ENCODE results near the gene BCAS1.
"Not testable (repeated sequence)": the region's sequence is repeated elsewhere in the genome, so short reads cannot be mapped to it uniquely, and the experiment has no call there.

Gene BCAS1

DNA sequence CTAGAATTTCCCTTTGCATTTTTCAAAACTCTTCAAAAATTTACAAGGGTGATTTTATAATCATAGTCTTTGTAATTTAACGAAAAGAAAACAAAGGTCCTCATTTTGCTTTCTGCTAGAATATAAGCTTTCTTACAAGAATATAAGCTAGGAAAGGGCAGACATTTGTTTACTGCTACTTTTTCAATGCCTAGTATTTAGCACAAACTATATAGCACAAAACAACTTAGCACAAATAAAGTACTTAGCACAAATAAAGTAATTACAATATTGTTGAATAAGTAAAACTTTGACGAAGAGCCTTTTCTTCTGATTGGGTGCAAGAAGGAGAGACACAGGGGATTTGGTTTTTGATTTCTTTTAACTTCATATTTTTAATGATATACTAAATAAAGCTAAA, 87.8 kb downstream of the BCAS1 start:
- DNase-seq: no peak

DNA sequence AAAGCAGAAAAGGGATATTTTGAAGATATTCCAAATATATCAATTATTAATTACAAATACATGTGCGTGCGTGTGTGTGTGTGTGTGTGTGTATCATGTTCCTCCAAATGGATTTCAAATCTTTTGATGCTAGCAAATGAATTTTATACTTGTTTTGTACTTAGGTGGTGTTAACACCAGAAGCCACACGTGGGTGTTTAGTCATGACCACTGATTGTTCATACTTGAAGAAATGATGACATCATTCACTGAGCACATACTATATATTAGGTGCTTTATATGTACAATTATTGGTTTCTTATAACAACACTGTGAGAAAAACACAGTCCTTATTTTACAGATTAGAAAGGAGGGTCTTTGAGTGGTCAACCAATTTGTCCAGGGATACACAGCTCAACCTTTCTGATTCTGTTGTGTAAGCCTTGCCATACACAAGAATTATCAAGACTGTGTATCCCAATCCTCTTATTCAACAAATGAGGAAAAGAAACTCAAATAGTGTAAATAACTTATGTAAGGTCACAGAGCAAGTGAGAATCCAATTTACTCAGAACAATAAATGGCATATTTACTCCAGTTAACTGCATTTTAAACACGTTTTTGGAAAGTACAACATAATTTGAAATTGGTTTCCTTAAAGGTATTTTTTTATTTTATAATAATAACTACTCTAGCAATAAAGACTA, 88.5 kb downstream of the BCAS1 start:
- no peak for DNase-seq

DNA sequence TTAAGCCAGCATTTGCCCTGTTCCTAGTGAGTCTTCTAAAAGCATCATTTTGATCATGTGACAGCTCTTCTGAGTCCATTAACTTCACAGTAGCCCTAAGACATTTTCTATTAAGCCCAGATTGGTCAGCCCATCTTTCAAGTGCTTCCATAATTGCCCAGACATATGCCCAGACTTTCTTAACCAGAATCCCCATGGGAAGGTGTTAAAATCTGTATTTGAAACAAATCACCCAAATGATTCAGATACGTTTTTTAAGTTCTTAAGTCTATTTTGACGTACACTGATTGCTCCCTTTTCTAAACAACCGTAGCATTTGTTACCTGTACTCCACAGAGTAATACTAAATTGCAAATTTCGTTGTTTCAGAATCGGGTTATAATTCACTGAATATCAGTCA, 89.3 kb downstream of the BCAS1 start:
- DNase-seq: no peak

DNA sequence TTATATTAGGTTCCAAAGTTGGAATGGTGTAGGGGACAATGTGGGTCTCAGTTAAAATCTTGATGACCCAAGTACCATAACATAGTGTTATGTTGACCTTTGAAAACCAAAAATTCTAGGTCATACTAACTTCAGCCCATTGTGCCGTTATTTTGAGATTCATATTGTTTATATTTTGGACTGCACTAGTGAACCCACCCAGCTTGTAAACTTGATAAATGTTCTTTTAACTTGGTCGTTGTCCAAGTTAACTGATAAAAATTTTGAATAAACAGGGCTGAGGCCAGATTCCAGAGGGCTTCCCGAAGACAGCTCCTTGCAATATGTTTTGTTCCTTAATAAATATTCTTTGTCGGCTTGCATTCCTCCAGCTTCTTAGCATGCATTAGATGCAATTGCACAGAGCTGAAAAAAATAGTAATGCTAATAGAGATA, 90.3 kb downstream of the BCAS1 start:
- no peak for DNase-seq

DNA sequence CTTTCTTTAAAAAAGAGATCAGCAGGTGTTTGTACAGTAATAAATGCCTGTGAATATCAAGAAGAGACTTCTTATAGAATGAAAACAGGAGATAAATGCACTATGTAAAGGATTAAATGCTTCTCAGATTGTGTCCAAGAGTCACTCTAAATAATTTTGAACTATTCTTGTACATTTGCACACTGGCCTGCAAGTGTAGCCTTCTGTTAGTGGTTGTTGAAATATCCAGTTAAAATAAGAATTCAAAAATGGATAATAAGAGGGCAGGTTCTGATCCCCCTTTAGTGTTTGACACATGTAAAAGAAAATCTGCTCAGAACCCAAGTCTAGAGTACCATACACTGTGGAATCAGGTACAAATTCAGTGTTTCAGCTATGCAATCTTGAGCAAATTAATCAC, 91.9 kb downstream of the BCAS1 start:
- DNase-seq: no peak

DNA sequence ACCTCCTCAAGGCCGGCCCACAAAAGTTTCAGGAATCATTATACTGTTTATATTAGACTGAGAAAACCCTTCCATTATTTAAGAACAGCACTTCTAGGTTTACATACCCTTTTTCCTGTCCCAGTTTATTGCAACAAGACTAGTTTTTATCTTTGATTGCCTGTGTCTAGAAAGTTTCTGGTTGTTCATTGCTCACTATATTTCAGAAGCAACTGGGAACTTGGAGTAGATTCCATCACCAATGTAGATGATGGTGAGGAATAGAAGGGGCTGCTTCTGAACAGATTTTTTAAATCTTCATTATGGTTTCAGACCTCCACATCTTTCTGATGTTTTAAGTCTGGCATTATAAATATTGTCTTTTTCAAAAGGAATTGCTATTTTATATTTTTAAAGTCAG, 93.0 kb downstream of the BCAS1 start:
- DNase-seq: no peak

DNA sequence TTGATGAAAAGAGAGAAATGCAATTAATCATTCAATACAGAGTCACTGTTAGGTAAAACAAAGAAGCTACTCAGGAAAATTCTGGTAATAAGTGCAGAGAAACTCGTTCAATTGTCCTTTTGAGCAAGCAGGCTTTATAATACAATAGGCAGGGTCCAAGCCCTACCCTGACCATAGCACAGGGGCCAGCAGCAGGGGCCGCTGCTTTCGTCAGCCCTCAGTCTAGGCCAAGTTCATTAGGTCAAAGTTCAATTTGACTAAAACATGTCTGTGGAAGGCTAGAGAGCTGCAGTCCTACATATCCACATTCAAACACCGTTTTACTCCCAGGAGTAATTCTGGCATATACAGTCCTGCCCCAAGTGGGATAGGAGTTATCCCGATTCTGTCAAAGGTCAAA, 94.6 kb downstream of the BCAS1 start:
- no peak for DNase-seq

DNA sequence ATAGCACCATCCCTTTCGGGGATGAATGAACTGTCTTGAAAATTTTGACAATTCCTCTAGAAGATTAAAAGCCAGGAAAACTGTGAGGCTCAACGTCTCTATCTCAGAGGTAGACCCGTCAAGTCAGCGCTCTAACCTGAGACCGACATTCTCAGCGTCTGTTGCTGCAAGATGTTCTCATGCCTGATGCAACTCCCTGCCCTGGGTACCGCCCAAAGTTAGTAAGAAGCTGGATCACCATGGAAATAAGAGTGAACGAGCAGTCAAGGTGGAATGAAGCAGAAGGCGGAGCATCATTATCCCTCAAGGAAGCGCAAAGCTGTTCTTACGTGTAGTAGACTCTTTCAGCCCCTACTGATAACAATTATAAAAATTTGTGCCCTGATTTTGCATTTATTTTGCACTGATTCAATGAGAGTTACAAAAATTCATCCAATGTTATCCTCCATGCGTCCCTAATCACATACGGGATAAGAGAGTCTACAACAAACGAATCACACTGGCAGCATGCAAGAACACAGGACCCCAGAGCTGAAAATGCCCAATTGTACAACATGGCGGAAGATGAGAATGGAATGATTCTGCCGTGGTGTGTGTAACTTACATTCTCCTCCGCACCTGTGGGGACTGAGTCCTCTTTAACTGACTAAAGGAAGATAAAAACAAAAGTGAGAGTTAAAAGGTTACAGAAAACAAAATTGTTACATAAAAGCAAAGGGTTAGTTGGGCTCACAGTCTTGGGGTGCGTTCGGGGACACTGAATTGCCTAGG, 95.4 kb downstream of the BCAS1 start:
- no peak for DNase-seq

DNA sequence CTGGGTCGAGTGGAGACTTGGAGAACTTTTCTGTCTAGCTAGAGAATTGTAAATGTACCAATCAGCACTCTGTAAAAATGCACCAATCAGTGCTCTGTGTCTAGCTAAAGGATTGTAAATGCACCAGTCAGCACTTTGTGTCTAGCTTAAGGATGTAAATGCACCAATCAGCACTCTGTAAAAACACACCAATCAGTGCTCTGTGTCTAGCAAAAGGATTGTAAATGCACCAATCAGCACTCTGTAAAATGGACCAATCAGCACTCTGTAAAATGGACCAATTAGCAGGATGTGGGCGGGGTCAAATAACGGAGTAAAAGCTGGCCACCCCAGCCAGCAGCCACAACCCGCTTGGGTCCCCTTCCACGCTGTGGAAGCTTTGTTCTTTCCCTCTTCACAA, 96.5 kb downstream of the BCAS1 start:
- DNase-seq: not testable (repeated sequence)

DNA sequence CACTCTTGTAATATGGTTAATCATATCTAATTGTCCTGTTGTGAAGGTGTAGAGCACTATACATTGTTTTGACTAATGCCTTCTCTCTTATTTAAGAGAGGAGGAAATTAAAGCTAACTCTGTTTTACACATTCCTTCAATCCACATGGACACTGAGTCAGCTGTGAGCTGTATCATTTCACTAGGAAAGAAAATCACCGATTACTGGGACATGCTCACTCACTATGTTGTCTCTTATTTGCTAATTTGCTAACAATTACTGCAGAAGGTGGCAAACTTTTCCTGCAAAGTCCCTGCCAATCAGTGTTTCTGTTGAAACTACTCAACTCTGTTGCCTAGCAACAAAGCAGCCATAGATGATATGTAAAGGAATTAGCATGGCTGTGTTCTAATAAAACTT, 98.2 kb downstream of the BCAS1 start:
- no peak for DNase-seq

DNA sequence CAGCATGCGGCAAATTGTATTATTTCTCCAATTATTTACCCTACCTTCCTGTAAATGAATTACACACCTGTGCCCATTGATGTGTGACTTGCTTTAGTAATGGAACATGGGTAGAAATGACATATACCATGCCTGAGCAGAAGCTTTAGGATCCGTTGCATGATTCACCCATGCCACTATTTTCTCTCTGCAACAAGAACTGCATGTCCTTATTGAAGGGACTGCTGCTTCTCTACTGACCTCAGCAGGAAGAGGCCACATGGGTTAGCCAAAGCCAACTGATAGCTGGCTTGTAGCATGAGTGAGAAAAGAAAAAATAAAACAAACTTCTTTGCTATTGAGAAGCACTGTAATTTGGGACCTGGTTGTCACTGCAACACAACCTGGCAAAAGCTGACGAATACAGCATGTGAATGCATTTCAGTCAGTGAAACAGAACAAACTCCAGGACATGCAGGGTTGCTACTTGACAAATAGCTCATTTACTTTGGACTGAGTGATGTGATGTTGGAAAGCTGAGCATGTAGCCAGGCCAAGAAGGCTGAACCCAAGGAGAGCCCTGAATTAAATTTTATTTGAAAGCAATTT, 99.2 kb downstream of the BCAS1 start:
- no peak for DNase-seq

DNA sequence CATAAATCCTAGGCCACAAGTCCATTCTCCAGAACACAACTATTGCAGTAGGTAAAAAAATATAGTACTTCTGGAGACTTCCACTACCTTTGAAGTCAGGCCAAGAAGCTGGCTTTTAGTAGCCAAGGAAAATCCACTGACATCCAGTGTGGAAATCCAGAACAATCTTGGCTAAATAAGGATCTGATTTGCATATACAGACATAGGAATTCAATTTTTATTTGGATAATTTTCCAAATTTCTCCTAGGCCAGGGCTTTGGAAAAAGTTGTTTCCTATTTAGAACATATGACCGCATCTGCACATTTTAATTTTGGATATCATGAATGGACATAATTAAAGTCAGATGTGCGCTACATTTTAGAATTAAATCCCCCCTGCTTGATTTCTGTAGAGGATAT, 100.2 kb downstream of the BCAS1 start:
- no peak for DNase-seq

DNA sequence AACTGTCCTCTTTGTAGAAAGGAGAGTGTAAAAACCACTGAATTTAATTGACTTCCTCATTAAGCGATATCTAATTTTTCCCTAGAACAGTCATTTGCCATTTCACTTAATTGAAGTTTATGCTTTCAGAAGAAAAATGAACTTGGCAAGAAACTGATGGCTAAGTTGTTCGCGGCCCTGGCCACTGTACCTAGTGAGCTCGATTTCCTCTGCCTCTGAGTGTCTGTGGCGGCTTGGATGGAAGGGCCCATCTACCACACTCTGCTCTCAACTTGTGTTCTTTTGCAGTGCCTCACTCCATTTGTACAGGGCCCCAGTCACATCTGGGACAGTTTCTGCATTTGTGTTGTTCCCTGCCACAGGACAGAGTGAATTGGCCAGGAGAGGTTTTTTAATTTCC, 102.9 kb downstream of the BCAS1 start:
- DNase-seq: no peak

DNA sequence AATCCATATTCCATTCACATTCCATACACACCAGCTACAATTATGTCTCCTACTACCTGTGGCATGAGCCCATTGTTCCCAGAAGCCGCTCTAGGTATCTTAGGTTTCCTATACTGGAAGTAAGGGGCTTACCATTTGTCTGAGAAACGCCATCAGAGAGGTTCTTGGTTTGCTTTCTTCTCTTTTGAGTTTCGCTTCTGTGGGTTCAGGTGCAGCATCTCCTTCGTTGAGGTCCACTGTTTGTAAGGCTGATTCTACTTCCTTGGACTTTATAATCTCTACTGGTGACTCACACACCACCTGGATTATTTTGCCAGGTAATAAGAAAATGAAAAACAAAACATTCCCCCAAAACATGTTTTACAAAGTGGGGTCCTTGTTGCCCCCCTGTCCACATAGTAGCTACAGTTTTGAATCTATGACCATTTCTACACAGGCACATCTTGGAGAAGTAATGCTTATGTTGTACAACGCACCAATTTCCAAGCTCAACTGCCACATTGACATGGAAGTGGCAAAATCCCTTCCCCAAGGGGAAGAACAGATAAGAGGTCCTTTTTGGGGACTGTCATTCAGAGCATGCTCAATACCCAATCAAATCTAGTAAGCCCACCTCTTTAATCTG, 103.5 kb downstream of the BCAS1 start:
- no peak for DNase-seq

DNA sequence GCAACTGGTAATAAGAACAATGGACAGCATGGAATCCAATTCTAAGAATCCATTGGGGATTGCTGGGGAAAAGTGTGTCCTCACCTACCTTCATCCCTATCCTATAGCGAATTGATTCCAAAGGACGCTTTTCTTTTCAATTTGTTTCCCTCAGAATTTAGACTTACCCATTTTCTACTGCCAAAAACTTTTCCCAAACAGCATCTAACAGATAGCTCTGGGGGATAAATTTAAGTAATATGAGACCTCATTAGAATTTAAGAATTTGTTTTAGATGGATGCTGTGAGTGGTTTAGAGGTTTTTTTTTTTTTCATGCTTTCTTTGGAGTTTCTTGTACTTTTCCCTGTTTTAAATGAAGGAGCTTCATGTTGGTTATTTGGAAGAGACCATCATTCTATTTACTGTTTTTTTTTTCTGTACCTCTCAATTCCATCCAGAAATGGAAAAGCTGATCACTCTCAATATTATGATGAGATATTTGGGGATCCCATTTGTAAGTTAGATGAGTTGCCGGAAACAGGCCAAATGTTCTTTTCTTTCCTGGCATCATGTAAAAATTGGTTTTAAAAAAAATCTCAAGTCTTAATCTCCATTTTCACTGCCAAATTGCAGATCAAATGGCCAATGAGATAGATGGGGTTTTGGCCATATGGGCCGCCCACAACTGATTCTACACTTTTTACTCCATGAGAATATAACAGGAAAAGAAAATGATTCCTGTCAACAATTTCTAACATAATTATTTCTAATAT, 105.7 kb downstream of the BCAS1 start:
- no peak for DNase-seq

DNA sequence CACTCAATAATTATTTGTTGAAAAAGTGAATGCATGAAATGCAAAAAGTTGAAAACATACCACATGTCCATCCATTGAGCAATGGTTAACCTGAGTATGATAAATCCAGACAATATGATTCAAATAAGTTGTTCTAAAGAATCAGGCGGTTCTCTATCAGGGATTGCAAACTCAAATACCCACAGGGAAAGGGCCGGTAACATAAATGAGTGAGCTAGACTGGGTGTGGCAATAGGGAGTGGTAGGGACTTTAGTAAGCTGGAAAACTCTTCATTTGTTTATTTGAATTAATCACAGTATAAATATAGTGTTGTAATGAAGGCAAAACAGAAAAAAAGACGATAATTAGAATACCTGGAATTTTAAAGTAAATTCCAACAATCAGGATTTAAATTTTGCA, 106.3 kb downstream of the BCAS1 start:
- DNase-seq: no peak

DNA sequence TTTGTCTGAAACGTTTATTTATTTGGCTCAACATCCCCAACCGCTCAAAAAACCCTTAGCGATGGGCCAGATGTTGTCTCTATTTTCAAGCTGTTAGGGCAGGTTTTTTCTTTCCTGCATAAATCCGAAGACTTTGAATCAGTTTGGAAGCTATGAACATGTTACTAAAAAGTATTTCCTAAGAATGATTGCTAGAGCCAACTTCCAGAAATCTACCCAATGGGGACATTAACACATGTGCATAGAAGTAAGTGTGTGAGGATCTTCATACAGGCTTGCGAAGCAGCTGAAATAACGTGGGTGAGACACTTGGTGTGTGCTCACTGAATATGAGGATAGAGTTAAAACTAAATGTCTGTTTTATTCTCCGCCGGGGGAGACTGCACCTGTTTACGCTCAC, 106.8 kb downstream of the BCAS1 start:
- no peak for DNase-seq

DNA sequence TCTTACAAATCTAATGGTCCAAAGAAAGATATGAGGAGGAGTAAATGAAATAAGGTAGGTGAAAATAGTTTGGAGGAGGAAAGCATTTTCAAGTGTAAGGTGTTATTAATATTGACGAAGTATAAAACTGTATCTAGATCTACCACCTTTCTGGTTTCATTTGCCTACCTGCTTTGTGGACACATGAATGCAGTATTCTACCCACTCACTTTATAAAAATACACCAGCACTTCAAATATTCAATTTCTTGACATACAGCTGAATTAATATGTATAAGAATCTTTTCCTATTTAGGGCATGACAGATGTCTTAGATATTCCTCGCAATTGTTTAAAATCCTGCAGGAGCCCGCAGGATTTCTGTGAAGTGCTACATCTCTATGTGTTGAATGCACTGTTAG, 108.0 kb downstream of the BCAS1 start:
- no peak for DNase-seq

DNA sequence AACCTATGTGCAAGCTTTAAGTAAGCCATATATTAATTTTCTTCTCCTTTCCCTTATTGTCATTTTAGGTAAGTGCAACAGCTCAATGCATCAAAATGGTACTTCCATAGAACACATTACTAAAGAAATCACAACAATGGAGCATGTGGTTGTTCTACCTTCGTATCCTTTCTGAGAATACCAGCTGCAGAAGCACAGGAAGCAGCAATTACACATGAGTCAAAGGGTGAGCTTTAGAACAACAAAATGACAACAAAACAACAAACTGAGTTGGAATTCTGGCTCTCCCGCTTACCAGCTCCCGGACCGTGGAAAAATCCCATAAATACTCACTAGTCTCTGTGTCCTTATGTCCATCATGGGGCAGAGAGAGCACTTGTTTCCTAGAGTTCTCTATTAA, 108.9 kb downstream of the BCAS1 start:
- DNase-seq: no peak

DNA sequence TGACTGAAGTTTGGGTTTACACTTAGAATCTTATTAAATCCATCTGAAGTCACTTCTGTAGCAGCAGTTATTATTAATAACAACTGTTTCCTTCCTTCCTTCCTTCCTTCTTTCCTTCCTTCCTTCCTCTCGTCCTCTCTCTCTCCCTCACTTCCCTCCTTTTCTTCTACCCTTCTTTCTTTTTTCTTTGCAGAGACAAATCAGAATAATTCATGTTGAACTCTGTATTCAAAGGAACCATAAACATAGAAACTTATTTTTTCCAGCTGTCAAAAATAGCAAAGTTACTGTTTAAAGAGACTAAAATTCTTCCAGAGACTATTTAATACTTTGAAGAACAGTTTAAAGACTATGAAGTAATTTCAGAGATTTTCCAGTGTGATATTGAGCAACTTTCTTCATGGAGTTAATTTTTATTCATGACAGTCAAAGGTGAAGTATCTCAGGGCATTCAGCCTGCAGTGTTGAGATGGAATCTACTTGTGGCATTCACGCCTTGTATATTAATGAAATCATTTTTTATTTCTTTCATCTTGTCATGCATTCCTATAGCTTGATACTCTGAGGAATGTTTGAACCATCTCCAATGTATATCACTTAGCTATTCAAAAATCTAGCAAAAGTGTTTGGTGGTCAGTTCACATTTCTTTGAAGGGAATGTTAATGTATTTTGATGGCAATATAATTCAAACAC, 109.7 kb downstream of the BCAS1 start:
- no peak for DNase-seq

DNA sequence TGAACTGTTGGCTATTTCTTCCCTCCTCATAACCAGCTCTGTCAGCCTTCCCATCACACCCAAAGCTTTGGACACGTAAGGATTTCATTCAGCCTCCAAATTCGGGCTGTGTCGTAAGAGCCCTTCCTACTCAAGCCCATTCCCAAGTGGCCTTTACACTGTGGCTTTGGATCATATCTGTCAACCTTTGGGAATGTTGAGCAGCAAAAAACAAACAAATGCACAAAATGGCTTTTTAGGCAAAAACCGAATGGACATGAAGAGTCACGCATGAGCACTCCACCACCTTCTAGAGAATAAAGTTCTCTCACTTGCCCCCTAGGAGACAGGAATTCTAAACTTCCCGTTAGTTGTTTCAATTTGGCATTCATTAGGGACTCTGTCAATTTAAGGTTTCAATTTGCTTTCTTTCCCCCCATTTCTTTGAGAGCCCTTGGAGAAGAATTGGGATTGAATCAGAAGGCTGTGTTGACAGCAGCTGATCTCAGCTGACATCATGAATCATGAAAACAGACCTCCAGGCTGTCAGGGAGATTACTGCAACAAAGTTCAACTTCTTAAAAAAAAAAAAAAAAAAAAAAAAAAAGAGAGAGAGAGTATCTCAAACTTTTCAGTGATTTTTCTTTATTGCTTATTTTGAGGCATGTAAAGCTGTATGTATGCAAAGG, 110.3 kb downstream of the BCAS1 start:
- no peak for DNase-seq

DNA sequence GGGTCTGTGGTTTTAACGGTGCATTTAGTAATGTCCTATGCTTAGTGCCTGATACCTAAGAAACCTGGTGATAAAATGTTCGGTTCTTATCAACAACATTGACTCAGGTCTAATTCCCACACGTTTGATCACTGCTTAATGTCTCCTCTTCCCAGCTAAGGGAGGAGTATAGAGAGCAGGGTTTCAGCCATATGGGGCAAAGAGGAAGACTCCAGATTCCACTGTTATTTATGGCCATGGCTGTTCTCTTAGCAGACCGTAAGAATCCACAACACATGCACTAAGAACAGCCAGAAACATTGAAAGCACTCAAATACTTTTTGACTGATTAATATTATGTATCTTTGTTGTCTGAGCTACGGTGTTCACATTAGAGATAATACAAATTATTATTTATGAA, 112.1 kb downstream of the BCAS1 start:
- DNase-seq: no peak
